Measurements from ENCODE around the gene CSTPP1.
"Not testable (repeated sequence)": the region's sequence is repeated elsewhere in the genome, so short reads cannot be mapped to it uniquely, and the experiment has no call there.

CSTPP1 gene

DNA sequence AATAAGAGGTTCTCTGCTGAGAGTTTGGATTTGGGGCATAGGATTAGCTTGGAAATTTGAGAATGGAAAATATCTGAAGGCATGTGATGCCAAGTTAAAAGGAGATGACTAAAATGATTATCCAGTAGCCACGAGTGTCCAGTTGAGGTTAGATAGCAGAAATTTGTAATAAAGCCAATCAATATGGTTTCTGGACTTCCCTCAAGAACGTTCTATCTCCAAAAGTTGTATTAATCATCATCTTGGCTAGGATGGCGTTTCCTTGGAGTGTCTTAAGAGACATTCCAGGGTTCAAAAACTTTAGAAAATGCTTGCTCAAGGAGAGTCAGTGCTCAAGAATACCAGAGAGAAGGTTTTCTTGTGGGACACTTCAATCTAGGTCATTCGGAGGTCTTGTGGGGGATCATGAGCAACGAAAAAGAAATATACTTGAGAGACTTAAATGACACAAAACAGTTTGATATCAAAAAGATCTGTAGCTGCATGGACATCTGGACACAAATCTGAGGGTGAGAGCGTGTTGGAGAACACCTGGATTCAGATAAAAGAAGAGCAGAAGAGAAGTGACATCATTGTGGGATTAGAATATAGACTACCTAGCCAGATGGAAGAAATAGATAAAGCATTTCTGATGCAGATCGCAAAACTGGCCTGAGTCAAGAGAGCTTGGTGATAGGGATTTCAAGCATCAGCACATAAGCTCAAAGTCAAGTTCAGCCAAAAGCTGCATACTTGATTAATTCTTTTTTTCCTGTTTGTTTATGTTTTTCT, 142.4 kb downstream of the CSTPP1 start:
- Mint-ChIP-seq H3K4me3 (no peak overlapping the region), H3K9me3 (no peaks in the 10 kb centered on the region), H3K36me3 (ENCODE audit: insufficient read depth) (no peaks in the 10 kb centered on the region), H3K27me3 (no peaks in the 10 kb centered on the region), H3K4me1 (no peaks in the 10 kb centered on the region), H3K27ac (ENCODE audit: low read depth) (no peak overlapping the region)
- ATAC-seq (replicated peaks; ENCODE audit: extremely low read depth, poor library complexity, severe bottlenecking): no peak
- DNase-seq (ENCODE audit: low spot score in 2 of 2): no peak

DNA sequence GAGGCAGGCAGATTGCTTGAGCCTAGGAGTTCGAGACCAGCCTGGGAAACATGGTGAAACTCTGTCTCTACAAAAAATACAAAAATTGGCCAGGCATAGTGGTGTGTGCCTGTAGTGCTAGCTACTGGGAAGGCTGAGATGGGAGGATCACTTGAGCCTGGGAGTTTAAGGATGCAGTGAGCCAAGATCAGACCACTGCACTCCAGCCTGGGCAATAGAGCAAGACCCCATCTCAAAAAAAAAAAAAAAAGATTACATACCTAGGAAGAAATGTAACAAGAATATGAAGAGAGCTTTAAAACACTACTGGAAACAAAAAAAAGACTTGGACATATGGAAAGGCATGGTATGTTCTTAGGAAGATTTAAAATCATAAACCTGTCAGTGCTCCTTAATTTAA, 144.2 kb downstream of the CSTPP1 start:
- not testable (repeated sequence) for DNase-seq (ENCODE audit: low spot score in 2 of 2); H3K9me3 Mint-ChIP-seq; ATAC-seq (replicated peaks; ENCODE audit: extremely low read depth, poor library complexity, severe bottlenecking); H3K4me1 Mint-ChIP-seq; H3K36me3 Mint-ChIP-seq (ENCODE audit: insufficient read depth); H3K4me3 Mint-ChIP-seq; H3K27ac Mint-ChIP-seq (ENCODE audit: low read depth); H3K27me3 Mint-ChIP-seq

DNA sequence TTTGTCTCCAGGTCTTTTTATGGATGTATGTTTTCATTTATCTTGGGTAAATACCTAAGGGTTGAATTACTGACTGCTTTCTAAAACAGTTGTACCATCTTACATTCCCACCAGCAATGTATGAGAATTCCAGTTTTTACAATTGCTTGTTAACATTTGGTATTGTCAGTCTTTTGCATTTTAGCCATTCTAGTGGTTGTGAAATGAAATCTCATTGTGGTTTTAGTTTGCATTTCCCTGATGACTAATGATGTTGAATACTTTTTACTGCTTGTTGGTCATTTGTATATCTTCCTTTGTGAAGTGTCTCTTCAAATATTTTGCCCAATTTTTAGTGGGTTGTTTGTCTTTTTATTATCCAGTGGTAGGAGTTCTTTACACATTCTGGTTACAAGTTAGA, 147.4 kb downstream of the CSTPP1 start:
- no peaks in the 10 kb centered on the region for H3K4me1 Mint-ChIP-seq
- no peaks in the 10 kb centered on the region for H3K27me3 Mint-ChIP-seq
- H3K27ac Mint-ChIP-seq (ENCODE audit: low read depth): no peak overlapping the region
- no peaks in the 10 kb centered on the region for H3K36me3 Mint-ChIP-seq (ENCODE audit: insufficient read depth)
- no peak overlapping the region for H3K4me3 Mint-ChIP-seq
- no peak for DNase-seq (ENCODE audit: low spot score in 2 of 2)
- no peaks in the 10 kb centered on the region for H3K9me3 Mint-ChIP-seq
- no peak for ATAC-seq (replicated peaks; ENCODE audit: extremely low read depth, poor library complexity, severe bottlenecking)

DNA sequence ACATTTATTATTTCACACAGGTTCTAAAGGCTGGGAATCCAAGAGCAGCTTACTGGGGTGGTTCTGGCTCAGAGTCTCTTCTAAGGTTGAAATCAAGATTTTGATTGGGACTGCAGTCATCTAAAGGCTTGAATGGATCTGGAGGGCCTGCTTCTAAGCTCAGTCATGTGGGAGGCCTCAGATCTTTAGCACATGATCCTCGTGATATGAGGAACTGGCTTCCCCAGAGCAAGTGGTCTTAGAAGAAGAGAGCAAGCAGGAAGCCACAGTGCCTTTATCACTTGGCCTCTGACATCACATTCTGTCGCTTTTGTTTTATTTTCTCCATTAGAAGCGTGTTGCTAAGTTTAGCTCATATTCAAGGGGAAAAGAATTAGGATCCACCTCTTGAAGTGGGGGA, 151.2 kb downstream of the CSTPP1 start:
- Mint-ChIP-seq H3K36me3 (ENCODE audit: insufficient read depth) (no peaks in the 10 kb centered on the region), H3K4me1 (no peaks in the 10 kb centered on the region), H3K27me3 (no peaks in the 10 kb centered on the region), H3K9me3 (no peaks in the 10 kb centered on the region), H3K27ac (ENCODE audit: low read depth) (no peak overlapping the region), H3K4me3 (no peak overlapping the region)
- ATAC-seq (replicated peaks; ENCODE audit: extremely low read depth, poor library complexity, severe bottlenecking): no peak
- no peak for DNase-seq (ENCODE audit: low spot score in 2 of 2)

DNA sequence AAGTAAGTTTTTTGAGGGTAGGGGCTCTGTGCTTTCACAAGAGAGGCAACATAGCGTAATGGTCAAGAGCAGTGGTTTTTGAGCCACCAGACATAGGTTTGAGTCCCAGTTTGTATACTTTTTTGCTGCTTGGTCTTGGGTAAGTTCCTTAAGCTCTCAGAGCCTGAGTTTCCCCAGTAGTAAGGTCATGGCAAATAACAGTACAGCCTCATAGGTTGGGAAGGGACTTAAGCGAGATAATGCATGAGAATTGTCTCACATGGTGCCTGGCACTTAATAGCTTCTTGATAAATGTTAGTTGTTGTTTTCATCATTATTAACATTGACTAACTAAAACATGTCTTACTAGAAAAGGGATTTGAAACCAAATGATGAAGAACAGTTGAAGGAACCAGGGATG, 157.0 kb downstream of the CSTPP1 start:
- ATAC-seq (replicated peaks; ENCODE audit: extremely low read depth, poor library complexity, severe bottlenecking) (no peak), DNase-seq (ENCODE audit: low spot score in 2 of 2) (no peak)
- no peaks in the 10 kb centered on the region for H3K27me3 Mint-ChIP-seq
- no peaks in the 10 kb centered on the region for H3K4me1 Mint-ChIP-seq
- no peaks in the 10 kb centered on the region for H3K36me3 Mint-ChIP-seq (ENCODE audit: insufficient read depth)
- no peaks in the 10 kb centered on the region for H3K9me3 Mint-ChIP-seq
- no peak overlapping the region for H3K4me3 Mint-ChIP-seq
- no peak overlapping the region for H3K27ac Mint-ChIP-seq (ENCODE audit: low read depth)

DNA sequence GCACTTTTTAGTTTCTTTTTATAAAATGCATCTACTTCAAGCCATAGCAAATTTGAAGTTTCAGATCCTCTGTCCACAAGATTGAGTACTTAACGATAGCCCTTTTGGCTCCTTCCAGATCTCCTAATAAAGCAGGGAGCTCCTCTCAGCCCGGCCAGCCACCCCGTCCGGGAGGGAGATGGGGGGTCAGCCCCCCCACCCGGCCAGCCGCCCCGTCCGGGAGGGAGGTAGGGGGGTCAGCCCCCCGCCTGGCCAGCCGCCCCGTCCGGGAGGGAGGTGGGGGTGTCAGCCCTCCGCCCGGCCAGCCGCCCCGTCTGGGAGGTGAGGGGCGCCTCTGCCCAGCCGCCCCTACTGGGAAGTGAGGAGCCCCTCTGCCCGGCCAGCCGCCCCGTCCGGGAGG, 160.3 kb downstream of the CSTPP1 start:
- not testable (repeated sequence) for H3K36me3 Mint-ChIP-seq (ENCODE audit: insufficient read depth); DNase-seq (ENCODE audit: low spot score in 2 of 2); H3K27me3 Mint-ChIP-seq; ATAC-seq (replicated peaks; ENCODE audit: extremely low read depth, poor library complexity, severe bottlenecking); H3K4me3 Mint-ChIP-seq; H3K9me3 Mint-ChIP-seq; H3K4me1 Mint-ChIP-seq; H3K27ac Mint-ChIP-seq (ENCODE audit: low read depth)

DNA sequence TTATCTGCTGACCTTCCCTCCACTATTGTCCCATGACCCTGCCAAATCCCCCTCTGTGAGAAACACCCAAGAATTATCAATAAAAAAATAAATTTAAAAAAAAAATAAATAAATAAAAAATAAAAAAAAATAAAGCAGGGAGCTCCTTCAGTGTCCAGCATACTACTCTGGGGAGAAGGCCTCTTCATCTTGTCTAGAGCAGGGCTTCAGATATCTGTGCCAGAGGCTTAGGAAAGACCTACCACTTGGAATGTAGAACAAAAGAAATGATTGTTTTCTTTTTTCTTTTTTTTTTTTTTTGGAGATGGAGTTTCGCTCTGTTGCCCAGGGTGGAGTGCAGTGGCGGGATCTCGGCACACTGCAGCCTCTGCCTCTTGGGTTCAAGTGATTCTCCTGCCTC, 161.7 kb downstream of the CSTPP1 start:
- not testable (repeated sequence) for H3K9me3 Mint-ChIP-seq; H3K4me3 Mint-ChIP-seq; H3K4me1 Mint-ChIP-seq; ATAC-seq (replicated peaks; ENCODE audit: extremely low read depth, poor library complexity, severe bottlenecking); DNase-seq (ENCODE audit: low spot score in 2 of 2); H3K27ac Mint-ChIP-seq (ENCODE audit: low read depth); H3K36me3 Mint-ChIP-seq (ENCODE audit: insufficient read depth); H3K27me3 Mint-ChIP-seq

DNA sequence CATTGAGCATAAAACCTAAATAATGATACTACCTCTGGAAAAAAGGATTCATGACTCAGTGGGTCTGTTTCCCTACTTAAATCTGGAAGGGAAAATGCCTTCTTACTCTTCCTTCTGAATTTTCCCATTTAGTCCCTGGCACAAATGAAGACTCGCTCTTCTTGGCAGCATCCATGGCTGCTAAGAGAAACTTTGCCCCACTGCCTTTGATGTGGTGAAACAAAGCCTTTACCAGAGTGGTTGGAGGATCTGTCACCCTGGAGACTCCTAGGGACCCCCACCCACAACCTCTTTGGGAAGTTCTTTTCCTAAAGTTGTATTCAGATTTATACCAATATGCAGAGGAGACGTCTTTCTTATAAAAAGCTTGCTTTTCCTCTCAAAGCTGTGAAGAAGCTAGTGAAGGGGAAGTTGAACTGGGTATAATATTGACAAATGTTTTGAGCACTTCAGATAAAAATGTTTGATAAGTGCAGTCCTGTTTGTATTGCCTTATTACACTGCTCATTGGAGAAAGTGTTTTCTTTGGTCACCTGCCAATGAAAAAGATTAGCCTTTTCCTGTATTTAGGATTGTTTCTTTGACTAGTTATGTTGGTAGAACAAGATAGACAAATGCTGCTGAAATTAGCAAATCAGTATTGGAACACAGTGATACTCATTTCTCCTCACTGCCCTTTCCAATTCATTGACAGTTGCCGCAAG, 162.8 kb downstream of the CSTPP1 start:
- Mint-ChIP-seq H3K36me3 (ENCODE audit: insufficient read depth) (no peaks in the 10 kb centered on the region), H3K4me1 (no peaks in the 10 kb centered on the region), H3K9me3 (no peaks in the 10 kb centered on the region), H3K27me3 (no peaks in the 10 kb centered on the region), H3K4me3 (no peak overlapping the region), H3K27ac (ENCODE audit: low read depth) (no peak overlapping the region)
- ATAC-seq (replicated peaks; ENCODE audit: extremely low read depth, poor library complexity, severe bottlenecking) (no peak), DNase-seq (ENCODE audit: low spot score in 2 of 2) (no peak)

DNA sequence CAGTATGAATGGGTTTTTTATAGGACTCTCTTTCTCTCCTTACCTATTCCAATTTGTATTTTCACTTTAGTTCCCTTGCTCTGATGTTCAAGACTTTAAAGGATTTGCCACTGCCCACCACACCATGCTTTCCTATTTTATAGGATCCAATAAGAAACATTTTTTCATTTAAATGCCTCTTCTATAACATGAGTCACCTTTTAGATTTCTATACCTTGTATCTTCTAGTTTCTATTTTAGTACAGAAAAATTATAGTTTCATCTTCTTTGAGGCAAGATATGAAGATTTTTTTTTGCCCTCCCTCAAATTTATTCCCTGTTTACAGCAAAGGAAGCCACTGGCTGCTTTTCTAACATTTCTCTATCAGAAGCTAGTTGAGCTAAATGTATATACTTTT, 163.4 kb downstream of the CSTPP1 start:
- Mint-ChIP-seq H3K36me3 (ENCODE audit: insufficient read depth) (no peaks in the 10 kb centered on the region), H3K4me1 (no peaks in the 10 kb centered on the region), H3K27ac (ENCODE audit: low read depth) (no peak overlapping the region), H3K27me3 (no peaks in the 10 kb centered on the region), H3K4me3 (no peak overlapping the region), H3K9me3 (no peaks in the 10 kb centered on the region)
- DNase-seq (ENCODE audit: low spot score in 2 of 2) (no peak), ATAC-seq (replicated peaks; ENCODE audit: extremely low read depth, poor library complexity, severe bottlenecking) (no peak)

DNA sequence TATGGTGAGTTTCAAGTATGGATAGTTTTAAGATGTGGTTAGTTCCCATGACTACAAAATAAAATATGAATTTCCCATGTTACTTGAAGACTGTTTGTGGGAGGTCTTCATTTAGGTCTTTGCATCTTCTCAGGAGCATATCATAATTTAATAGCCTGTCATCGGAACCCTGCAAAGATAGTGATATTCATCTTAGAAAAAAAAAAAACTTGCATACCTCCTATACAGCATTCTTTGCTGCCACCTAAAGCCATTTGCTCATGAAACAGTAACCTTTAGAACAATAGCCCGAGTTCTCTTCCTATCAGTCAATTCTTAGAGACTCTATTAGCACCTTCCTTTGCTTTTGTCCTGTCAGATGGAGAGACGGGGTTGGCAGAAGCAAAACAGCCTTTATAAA, 164.8 kb downstream of the CSTPP1 start:
- no peak for DNase-seq (ENCODE audit: low spot score in 2 of 2)
- Mint-ChIP-seq H3K27me3 (no peaks in the 10 kb centered on the region), H3K9me3 (no peaks in the 10 kb centered on the region), H3K4me1 (no peaks in the 10 kb centered on the region), H3K4me3 (no peak overlapping the region), H3K27ac (ENCODE audit: low read depth) (no peak overlapping the region), H3K36me3 (ENCODE audit: insufficient read depth) (peaks cover under 1% of the 10 kb centered on the region)
- no peak for ATAC-seq (replicated peaks; ENCODE audit: extremely low read depth, poor library complexity, severe bottlenecking)

DNA sequence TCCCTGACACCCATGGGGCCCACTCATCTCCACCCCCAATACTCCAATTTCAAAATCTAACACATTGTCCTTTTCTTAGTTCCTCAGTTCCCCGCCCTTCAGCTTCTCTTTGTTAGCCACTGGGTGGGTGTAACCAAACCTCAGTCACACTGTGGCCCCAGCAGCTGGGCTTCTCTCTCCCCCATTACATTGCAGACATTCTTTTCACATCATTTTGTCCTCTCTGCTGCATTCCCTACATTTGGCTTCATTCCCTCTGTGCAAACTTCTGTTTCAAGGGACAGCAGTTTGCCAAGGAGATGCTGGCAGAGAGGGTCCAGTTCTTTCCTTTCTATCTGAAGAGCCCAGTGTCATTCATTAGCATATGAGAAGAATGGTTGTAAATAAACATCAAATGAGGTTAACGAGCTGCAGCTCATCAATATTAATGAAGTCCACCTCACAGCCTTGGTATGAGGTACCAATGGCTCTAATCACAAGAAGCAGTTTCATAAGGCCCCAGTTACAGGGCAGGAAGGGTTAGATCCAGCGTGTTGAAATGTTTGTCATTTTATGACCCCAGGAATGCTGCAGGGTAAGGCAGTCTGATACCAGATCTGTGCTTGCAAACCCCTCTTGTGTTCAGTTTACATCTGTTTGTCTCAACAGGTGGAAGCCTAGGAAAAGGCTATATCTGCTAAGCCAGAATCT, 167.8 kb downstream of the CSTPP1 start:
- Mint-ChIP-seq H3K27ac (ENCODE audit: low read depth) (no peak overlapping the region), H3K4me3 (no peak overlapping the region), H3K27me3 (no peaks in the 10 kb centered on the region), H3K36me3 (ENCODE audit: insufficient read depth) (peaks cover 6% of the 10 kb centered on the region), H3K9me3 (no peaks in the 10 kb centered on the region), H3K4me1 (no peaks in the 10 kb centered on the region)
- no peak for ATAC-seq (replicated peaks; ENCODE audit: extremely low read depth, poor library complexity, severe bottlenecking)
- DNase-seq (ENCODE audit: low spot score in 2 of 2): no peak

DNA sequence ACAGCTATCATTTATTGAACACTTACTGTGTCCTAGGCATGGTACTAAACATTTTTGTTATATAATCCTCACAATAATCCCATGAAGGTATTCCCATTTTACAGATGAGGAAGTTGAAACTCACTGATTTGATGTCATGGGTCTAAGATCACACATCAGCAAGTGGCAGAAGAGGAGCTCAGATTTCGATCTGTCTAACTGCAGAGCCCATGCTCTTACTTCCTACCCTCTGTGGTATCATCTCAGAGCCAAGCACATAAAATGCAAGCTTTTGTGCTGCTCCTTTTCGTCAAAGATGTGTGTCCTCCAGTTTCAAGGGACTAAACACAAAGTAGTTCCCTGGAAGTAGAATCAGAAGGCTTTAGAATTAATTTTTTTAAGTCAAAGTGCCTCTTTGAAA, 169.0 kb downstream of the CSTPP1 start:
- Mint-ChIP-seq H3K27me3 (no peaks in the 10 kb centered on the region), H3K27ac (ENCODE audit: low read depth) (no peak overlapping the region), H3K36me3 (ENCODE audit: insufficient read depth) (peaks cover 6% of the 10 kb centered on the region), H3K4me3 (no peak overlapping the region), H3K9me3 (no peaks in the 10 kb centered on the region), H3K4me1 (no peaks in the 10 kb centered on the region)
- ATAC-seq (replicated peaks; ENCODE audit: extremely low read depth, poor library complexity, severe bottlenecking) (no peak), DNase-seq (ENCODE audit: low spot score in 2 of 2) (no peak)

DNA sequence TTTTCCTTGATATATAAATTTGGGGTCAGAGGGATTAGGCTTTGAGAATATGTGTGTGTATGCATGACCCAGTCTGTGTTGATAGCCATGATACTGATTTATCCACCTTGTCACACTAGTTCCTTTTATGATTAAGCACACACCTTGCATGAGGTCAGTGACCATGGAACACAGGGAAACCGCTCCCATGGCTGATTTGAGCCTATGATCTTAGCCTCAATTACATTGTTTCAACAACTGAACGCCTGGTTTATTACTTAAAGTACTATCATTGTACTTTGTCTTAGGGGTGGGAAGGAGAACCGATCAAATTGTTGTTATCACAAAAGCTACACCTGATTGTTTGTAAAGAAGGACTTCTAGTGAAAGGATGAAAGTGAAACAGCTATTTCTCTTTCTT, 169.4 kb downstream of the CSTPP1 start:
- no peak overlapping the region for H3K27ac Mint-ChIP-seq (ENCODE audit: low read depth)
- no peak for DNase-seq (ENCODE audit: low spot score in 2 of 2)
- H3K4me1 Mint-ChIP-seq: no peaks in the 10 kb centered on the region
- H3K4me3 Mint-ChIP-seq: no peak overlapping the region
- no peaks in the 10 kb centered on the region for H3K27me3 Mint-ChIP-seq
- H3K9me3 Mint-ChIP-seq: no peaks in the 10 kb centered on the region
- ATAC-seq (replicated peaks; ENCODE audit: extremely low read depth, poor library complexity, severe bottlenecking): no peak
- H3K36me3 Mint-ChIP-seq (ENCODE audit: insufficient read depth): peaks cover 6% of the 10 kb centered on the region

Data from central memory CD8-positive, alpha-beta T cell (primary cell).